ENCODE measurements around the gene ERBB4. TPM values are rescaled to one million over a fixed set of nuclear protein-coding genes. Genes with fewer than 3 reads are reported as not detected.
"Not testable (repeated sequence)": the region's sequence is repeated elsewhere in the genome, so short reads cannot be mapped to it uniquely, and the experiment has no call there.

ERBB4 gene
- total RNA-seq, 2 experiments from 2014 or later, result not detected

GRCh38 chr2:211723398-211723797 lies 815.2 kb downstream of the ERBB4 start:
- Histone ChIP-seq H3K27me3 (ENCODE audit: control insufficient read depth in 1 of 2, insufficient read depth in 2 of 2, low read length in 2 of 2) (no peaks in the 10 kb centered on the region), H3K9me3 (ENCODE audit: control insufficient read depth in 1 of 2, insufficient read depth in 1 of 2, low read length in 2 of 2) (no peaks in the 10 kb centered on the region), H3K27ac (ENCODE audit: low read depth in 1 of 2, low read length in 2 of 2) (no peak overlapping the region), H3K36me3 (ENCODE audit: insufficient read depth, low read length) (no peaks in the 10 kb centered on the region), H3K4me1 (ENCODE audit: insufficient read depth, low read length) (no peaks in the 10 kb centered on the region), H3K4me3 (ENCODE audit: low read length) (no peak overlapping the region)
- Mint-ChIP-seq H3K27ac (no peak overlapping the region), H3K4me3 (no peak overlapping the region), H3K9me3 (no peaks in the 10 kb centered on the region), H3K27me3 (no peaks in the 10 kb centered on the region), H3K36me3 (ENCODE audit: low read depth) (no peaks in the 10 kb centered on the region), H3K4me1 (ENCODE audit: low read depth) (no peaks in the 10 kb centered on the region)
- ATAC-seq (ENCODE audit: poor library complexity), result no peak
- TF ChIP-seq CTCF (IDR thresholded peaks at IDR 0.05), result no peak
- ChIA-PET POLR2A (no interaction called here), CTCF (no interaction called here)
- intact Hi-C loops (cut with DNase I, micrococcal nuclease), result no loop called here
- no peak for DNase-seq

GRCh38 chr2:211722928-211723327 lies 815.7 kb downstream of the ERBB4 start:
- no peaks in the 10 kb centered on the region for H3K9me3 Mint-ChIP-seq
- H3K27me3 Mint-ChIP-seq, result no peaks in the 10 kb centered on the region
- DNase-seq (no peak), ATAC-seq (ENCODE audit: poor library complexity) (no peak)
- Histone ChIP-seq H3K27me3 (ENCODE audit: control insufficient read depth in 1 of 2, insufficient read depth in 2 of 2, low read length in 2 of 2) (no peaks in the 10 kb centered on the region), H3K4me3 (ENCODE audit: low read length) (no peak overlapping the region), H3K4me1 (ENCODE audit: insufficient read depth, low read length) (no peaks in the 10 kb centered on the region), H3K36me3 (ENCODE audit: insufficient read depth, low read length) (no peaks in the 10 kb centered on the region), H3K27ac (ENCODE audit: low read depth in 1 of 2, low read length in 2 of 2) (no peak overlapping the region), H3K9me3 (ENCODE audit: control insufficient read depth in 1 of 2, insufficient read depth in 1 of 2, low read length in 2 of 2) (peaks cover 0 to 1% of the 10 kb centered on the region in 2 experiments)
- ChIA-PET CTCF (no interaction called here), POLR2A (no interaction called here)
- no peaks in the 10 kb centered on the region for H3K36me3 Mint-ChIP-seq (ENCODE audit: low read depth)
- no peak overlapping the region for H3K4me3 Mint-ChIP-seq
- no peak for TF ChIP-seq CTCF (IDR thresholded peaks at IDR 0.05)
- intact Hi-C loops (cut with DNase I, micrococcal nuclease), result no loop called here
- no peak overlapping the region for H3K27ac Mint-ChIP-seq
- no peaks in the 10 kb centered on the region for H3K4me1 Mint-ChIP-seq (ENCODE audit: low read depth)

GRCh38 chr2:211721874-211722273 lies 816.7 kb downstream of the ERBB4 start:
- H3K36me3 ChIP-seq (ENCODE audit: insufficient read depth, low read length); H3K27me3 Mint-ChIP-seq; H3K27me3 ChIP-seq (ENCODE audit: control insufficient read depth in 1 of 2, insufficient read depth in 2 of 2, low read length in 2 of 2); H3K4me1 Mint-ChIP-seq (ENCODE audit: low read depth); H3K9me3 ChIP-seq (ENCODE audit: control insufficient read depth in 1 of 2, insufficient read depth in 1 of 2, low read length in 2 of 2); H3K27ac Mint-ChIP-seq; H3K4me3 ChIP-seq (ENCODE audit: low read length); H3K4me1 ChIP-seq (ENCODE audit: insufficient read depth, low read length); ATAC-seq (ENCODE audit: poor library complexity); H3K9me3 Mint-ChIP-seq; POLR2A ChIA-PET; DNase-seq; H3K36me3 Mint-ChIP-seq (ENCODE audit: low read depth); H3K4me3 Mint-ChIP-seq; intact Hi-C loops (cut with DNase I, micrococcal nuclease); H3K27ac ChIP-seq (ENCODE audit: low read depth in 1 of 2, low read length in 2 of 2); CTCF ChIA-PET: not testable (repeated sequence)

GRCh38 chr2:211709389-211709788 lies 829.2 kb downstream of the ERBB4 start:
- no peak for TF ChIP-seq CTCF (IDR thresholded peaks at IDR 0.05)
- peaks cover 3% of the 10 kb centered on the region for H3K9me3 Mint-ChIP-seq
- CTCF ChIA-PET, result no interaction called here

More at GRCh38 chr2:211709389-211709788, 829.2 kb downstream of the ERBB4 start:
- Mint-ChIP-seq H3K4me3 (no peak overlapping the region), H3K4me1 (ENCODE audit: low read depth) (no peaks in the 10 kb centered on the region), H3K36me3 (ENCODE audit: low read depth) (no peaks in the 10 kb centered on the region), H3K27me3 (no peaks in the 10 kb centered on the region), H3K27ac (no peak overlapping the region)
- Histone ChIP-seq H3K9me3 (ENCODE audit: control insufficient read depth in 1 of 2, insufficient read depth in 1 of 2, low read length in 2 of 2) (no peaks in the 10 kb centered on the region), H3K4me1 (ENCODE audit: insufficient read depth, low read length) (no peaks in the 10 kb centered on the region), H3K4me3 (ENCODE audit: low read length) (no peak overlapping the region), H3K36me3 (ENCODE audit: insufficient read depth, low read length) (no peaks in the 10 kb centered on the region), H3K27ac (ENCODE audit: low read depth in 1 of 2, low read length in 2 of 2) (no peak overlapping the region), H3K27me3 (ENCODE audit: control insufficient read depth in 1 of 2, insufficient read depth in 2 of 2, low read length in 2 of 2) (no peaks in the 10 kb centered on the region)
- POLR2A ChIA-PET, result no interaction called here
- intact Hi-C loops (cut with DNase I, micrococcal nuclease), result no loop called here
- ATAC-seq (ENCODE audit: poor library complexity) (no peak), DNase-seq (no peak)

Data from CD4-positive, alpha-beta T cell (primary cell).